H1 (cell line): Measurements from ENCODE around the gene PRG3. TPM values are rescaled to one million over a fixed set of nuclear protein-coding genes. Genes with fewer than 3 reads are reported as not detected.

Experiments used
- BACH1 ChIP-seq: IDR thresholded peaks from 2 replicates; pipeline ENCODE4 v1.6.1; 2012; ENCODE audit warnings: low read length, improper control_type of control experiment
- CREB1 ChIP-seq: IDR thresholded peaks from 2 replicates; pipeline ENCODE4 v1.6.1; 2012; ENCODE audit warnings: inconsistent platforms
- HDAC6 ChIP-seq: IDR thresholded peaks from one replicate; pipeline ENCODE4 v1.7.1; 2012; ENCODE audit warnings: low read depth, mild to moderate bottlenecking, inconsistent platforms, low read length, moderate library complexity
- NANOG ChIP-seq: IDR thresholded peaks from 2 replicates; pipeline ENCODE4 v1.6.1; 2011; ENCODE audit warnings: low read length, low read depth, mild to moderate bottlenecking, inconsistent platforms; ENCODE audit not compliant: insufficient read depth, poor library complexity, severe bottlenecking
- RNF2 ChIP-seq: fragments of 200-900, 300-1000 bp; sonication (generic); IDR thresholded peaks from 2 replicates; pipeline ENCODE4 v1.7.1; 2016; ENCODE audit warnings: borderline replicate concordance, low read depth, mild to moderate bottlenecking, antibody characterized with exemption, low read length; ENCODE audit not compliant: poor library complexity, severe bottlenecking; ENCODE audit errors: missing control alignments
- TAF7 ChIP-seq: optimal IDR thresholded peaks from 2 replicates; pipeline ENCODE3; 2011; ENCODE audit warnings: low read depth, mild to moderate bottlenecking, inconsistent platforms, low read length, moderate library complexity, borderline replicate concordance
- TEAD4 ChIP-seq: IDR thresholded peaks from 2 replicates; pipeline ENCODE4 v1.6.1; 2012; ENCODE audit warnings: low read depth, low read length, inconsistent platforms, mixed read lengths
- YY1 ChIP-seq: IDR thresholded peaks from 2 replicates; pipeline ENCODE4 v1.6.1; 2011; ENCODE audit warnings: low read depth, mild to moderate bottlenecking, low read length
- polyA plus RNA-seq, 7 experiments: library from polyadenylated mRNA; depleted of rRNA in 3 of 7; stranded (reverse) in 5 of 7; unstranded in 2 of 7; fragments of >200 nt in 5 of 7; fragments of 200-250 nt in 2 of 7; gene quantifications; 1 replicate in 5 of 7; 2 replicates in 1 of 7; 4 replicates in 1 of 7; pipeline versions ENCODE4 v1.2.1 to v1.2.3, GENCODE V29; 2011 to 2013; ENCODE audit warnings: missing spikeins in 2 of 7, mixed read lengths in 2 of 7
- total RNA-seq: library from RNA; stranded (reverse); fragmentation: NEBNext Ultra II Directional; extraction: Animal tissue kit (Norgen Biotek cat#: 25700); gene quantifications from 2 replicates; pipeline ENCODE4 v1.2.1, GENCODE V29; 2021

The PRG3 gene
- total and polyA plus RNA-seq, 2 of the 8 experiments (the other 6 are each of a cell fraction or from before 2014, with no cell fraction given): not detected

- TF ChIP-seq YY1: no peak
- no peak for TF ChIP-seq BACH1
- no peak for TF ChIP-seq CREB1
- no peak for TF ChIP-seq TEAD4
- no peak for TF ChIP-seq RNF2
- TF ChIP-seq NANOG: no peak
- no peak for TF ChIP-seq HDAC6
- TF ChIP-seq TAF7: no peak
- TF ChIP-seq, all 59 proteins: peak for 5
Observed at GRCh38 chr11:57426439-57426928, 45.5 kb upstream of the PRG3 start (continued).
